Left lung (tissue), 10 donors: ENCODE measurements around the gene EPN3. TPM values are rescaled to one million over a fixed set of nuclear protein-coding genes. Genes with fewer than 3 reads are reported as not detected.
A peak's percentile ranks its signal among the peaks of the same experiment; 100 is the strongest.

Source experiments
- ATAC-seq: fragments of 200-7000 bp; cut with Tn5 transposase; one replicate; pipeline ENCODE4 v1.9.1; 2020; ENCODE audit warnings: moderate library complexity
- DNase-seq, 4 donors: peaks; one replicate each; pipeline ENCODE4 v3.0.0-alpha.2; 2013 to 2020
- H3K27ac ChIP-seq, 2 donors: fragments of 200-600 bp; sonication (generic) in 1 of 2; one replicate each; pipeline versions ENCODE4 v1.5.0 to v1.8.0; 2020 to 2021
- H3K27me3 ChIP-seq, 2 donors: fragments of 200-600 bp; sonication (generic) in 1 of 2; one replicate each; pipeline versions ENCODE4 v1.5.0 to v1.8.0; 2020 to 2021
- H3K36me3 ChIP-seq, 2 donors: fragments of 200-600 bp; sonication (generic) in 1 of 2; one replicate each; pipeline versions ENCODE4 v1.5.0 to v1.8.0; 2020 to 2021
- H3K4me1 ChIP-seq, 2 donors: fragments of 200-600 bp; one replicate each; pipeline ENCODE4 v1.8.0; 2021
- H3K4me3 ChIP-seq, 2 donors: fragments of 200-600 bp; sonication (generic) in 1 of 2; one replicate each; pipeline versions ENCODE4 v1.5.0 to v1.8.0; 2020 to 2021; ENCODE audit warnings: mild to moderate bottlenecking in 1 of 2
- H3K9me3 ChIP-seq, 2 donors: fragments of 200-600 bp; sonication (generic) in 1 of 2; one replicate each; pipeline versions ENCODE4 v1.5.0 to v1.8.0; 2020 to 2021
- CTCF ChIP-seq, 2 donors: fragments of 200-600 bp; sonication (generic) in 1 of 2; IDR thresholded peaks; one replicate each; pipeline versions ENCODE4 v1.5.0 to v1.8.0; 2021; ENCODE audit warnings: antibody characterized with exemption in 2 of 2
- intact Hi-C, 2 donors: fragments of 100-400 bp; cut with DNase I; formaldehyde crosslinking; loops; one replicate each; pipeline versions ENCODE4 v1.11.2 to v1.14.2; 2022
- polyA plus RNA-seq, 6 donors: library from polyadenylated mRNA; unstranded; fragments of 120-200 nt; gene quantifications; one replicate each; pipeline ENCODE4 v1.2.1, GENCODE V29; 2013; ENCODE audit not compliant: insufficient read length in 6 of 6
- total RNA-seq, 2 donors: library from RNA; stranded (reverse); fragmentation: NEBNext Ultra II Directional; extraction: Animal tissue kit (Norgen Biotek cat#: 25700); gene quantifications; one replicate each; pipeline ENCODE4 v1.2.1, GENCODE V29; 2021
- donor health status: DM: no; HTN: yes; CAD: no.
- donor health status: DM: no; HTN: no; CAD: no.

Gene EPN3
- total and polyA plus RNA-seq, 8 donors, result 0.55 to 6.4 (median 4.3) TPM

- no peak for TF ChIP-seq CTCF (IDR thresholded peaks at IDR 0.05)
- Histone ChIP-seq H3K4me1 (peaks cover 7 to 12% of the 10 kb centered on the region in 2 donors), H3K36me3 (peaks cover 0 to 15% of the 10 kb centered on the region in 2 donors), H3K27ac (no peak overlapping the region), H3K9me3 (no peaks in the 10 kb centered on the region), H3K4me3 (no peak overlapping the region), H3K27me3 (peaks cover 0 to 4% of the 10 kb centered on the region in 2 donors)
- DNase-seq, result no peak
- no peak for ATAC-seq
- intact Hi-C loops, result loop anchor here in 1 of 2 donors (5.0 kb wide), 2 partner anchors 70 to 140 kb away; no protein-coding TSS in a partner anchor
These were observed 19.3 kb downstream of the EPN3 start for GRCh38 chr17:50551884-50552283.

- H3K9me3 ChIP-seq, result no peaks in the 10 kb centered on the region
- no peak for DNase-seq
- intact Hi-C loops, result loop anchor here in 1 of 2 donors (5.0 kb wide), 2 partner anchors 68 to 138 kb away; no protein-coding TSS in a partner anchor
- H3K4me1 ChIP-seq, result peaks cover 7 to 9% of the 10 kb centered on the region in 2 donors
- TF ChIP-seq CTCF (IDR thresholded peaks at IDR 0.05), result no peak
- no peak overlapping the region for H3K27ac ChIP-seq
- H3K27me3 ChIP-seq, result peaks cover 3 to 28% of the 10 kb centered on the region in 2 donors
- H3K4me3 ChIP-seq, result no peak overlapping the region
- ATAC-seq, result no peak
- H3K36me3 ChIP-seq, result peaks cover 0 to 15% of the 10 kb centered on the region in 2 donors
These were observed 21.7 kb downstream of the EPN3 start for GRCh38 chr17:50554201-50554600.

- Histone ChIP-seq H3K4me1 (peaks cover 25 to 33% of the 10 kb centered on the region in 2 donors), H3K27ac (no peak overlapping the region), H3K27me3 (peaks cover 25 to 54% of the 10 kb centered on the region in 2 donors), H3K36me3 (peaks cover 0 to 15% of the 10 kb centered on the region in 2 donors), H3K4me3 (no peak overlapping the region), H3K9me3 (no peaks in the 10 kb centered on the region)
- ATAC-seq, result no peak
- DNase-seq, result no peak
- intact Hi-C loops, result no loop called here
- TF ChIP-seq CTCF (IDR thresholded peaks at IDR 0.05), result no peak
These were observed 24.3 kb downstream of the EPN3 start for GRCh38 chr17:50556803-50557202.

GRCh38 chr17:50557630-50558029 is 25.1 kb downstream of the EPN3 start:
- no peak overlapping the region for H3K27ac ChIP-seq
- H3K36me3 ChIP-seq, result peaks cover 0 to 15% of the 10 kb centered on the region in 2 donors
- DNase-seq (no peak), ATAC-seq (no peak)
- H3K4me3 ChIP-seq, result no peak overlapping the region
- H3K27me3 ChIP-seq, result peaks cover 33 to 62% of the 10 kb centered on the region in 2 donors
- no peaks in the 10 kb centered on the region for H3K9me3 ChIP-seq
- peaks cover 25 to 36% of the 10 kb centered on the region in 2 donors for H3K4me1 ChIP-seq
- intact Hi-C loops, result no loop called here
- TF ChIP-seq CTCF (IDR thresholded peaks at IDR 0.05), result no peak

- ATAC-seq (peak; percentile 58), DNase-seq (peak in 1 of 4 donors; percentile 60)
- TF ChIP-seq CTCF (IDR thresholded peaks at IDR 0.05), result no peak
- Histone ChIP-seq H3K4me1 (peaks cover 25 to 36% of the 10 kb centered on the region in 2 donors), H3K27me3 (peaks cover 38 to 66% of the 10 kb centered on the region in 2 donors), H3K4me3 (no peak overlapping the region), H3K9me3 (no peaks in the 10 kb centered on the region), H3K36me3 (peaks cover 0 to 15% of the 10 kb centered on the region in 2 donors), H3K27ac (no peak overlapping the region)
- intact Hi-C loops, result no loop called here
These were observed 25.6 kb downstream of the EPN3 start for GRCh38 chr17:50558091-50558490.
